SU-DHL-6 (cell line): ENCODE measurements around the gene EDA.

Experiments used
- EZH2phosphoT487 ChIP-seq: fragments of 200-600 bp; sonication (generic), shearing (Covaris generic); conservative IDR thresholded peaks from 2 replicates; pipeline ENCODE4 v1.6.1; 2018; ENCODE audit warnings: mild to moderate bottlenecking, antibody characterized with exemption, low read length, moderate library complexity, mixed read lengths
- TF ChIP-seq, protein P1 (sequence below): fragments of 200-600 bp; sonication (generic); IDR thresholded peaks from one replicate; pipeline ENCODE4 v1.5.1; 2017; ENCODE audit warnings: antibody characterized with exemption, mild to moderate bottlenecking, low read length, moderate library complexity; ENCODE audit not compliant: insufficient read depth, poor library complexity, severe bottlenecking

DNA sequence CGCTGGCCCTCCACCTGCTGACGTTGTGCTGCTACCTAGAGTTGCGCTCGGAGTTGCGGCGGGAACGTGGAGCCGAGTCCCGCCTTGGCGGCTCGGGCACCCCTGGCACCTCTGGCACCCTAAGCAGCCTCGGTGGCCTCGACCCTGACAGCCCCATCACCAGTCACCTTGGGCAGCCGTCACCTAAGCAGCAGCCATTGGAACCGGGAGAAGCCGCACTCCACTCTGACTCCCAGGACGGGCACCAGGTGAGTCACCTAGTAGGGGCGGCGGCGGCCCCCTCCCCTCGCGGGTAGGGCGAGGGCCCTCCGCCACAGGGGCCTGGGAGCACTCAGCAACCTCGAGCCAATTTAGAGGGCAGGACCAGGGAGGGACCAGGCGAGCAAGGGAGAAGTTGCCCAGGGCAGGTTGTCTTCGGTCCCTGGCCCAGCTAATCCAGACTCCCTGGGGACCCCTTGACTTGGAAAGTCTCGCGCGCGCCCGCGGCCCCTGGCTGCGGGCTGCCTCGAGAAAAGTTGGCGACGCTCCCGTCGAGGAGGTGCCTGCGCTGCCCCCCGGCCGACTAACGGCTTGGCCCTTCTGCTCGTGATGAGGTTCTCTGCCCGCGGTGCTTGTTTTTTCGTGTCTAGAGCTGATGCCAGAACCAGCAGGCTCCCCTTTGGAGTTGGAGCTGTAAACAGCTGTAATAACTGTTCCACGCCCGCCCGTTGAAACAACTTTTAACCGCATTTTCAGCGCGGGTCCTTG lies 717 bp downstream of the EDA start:
- TF ChIP-seq, protein P1, sequence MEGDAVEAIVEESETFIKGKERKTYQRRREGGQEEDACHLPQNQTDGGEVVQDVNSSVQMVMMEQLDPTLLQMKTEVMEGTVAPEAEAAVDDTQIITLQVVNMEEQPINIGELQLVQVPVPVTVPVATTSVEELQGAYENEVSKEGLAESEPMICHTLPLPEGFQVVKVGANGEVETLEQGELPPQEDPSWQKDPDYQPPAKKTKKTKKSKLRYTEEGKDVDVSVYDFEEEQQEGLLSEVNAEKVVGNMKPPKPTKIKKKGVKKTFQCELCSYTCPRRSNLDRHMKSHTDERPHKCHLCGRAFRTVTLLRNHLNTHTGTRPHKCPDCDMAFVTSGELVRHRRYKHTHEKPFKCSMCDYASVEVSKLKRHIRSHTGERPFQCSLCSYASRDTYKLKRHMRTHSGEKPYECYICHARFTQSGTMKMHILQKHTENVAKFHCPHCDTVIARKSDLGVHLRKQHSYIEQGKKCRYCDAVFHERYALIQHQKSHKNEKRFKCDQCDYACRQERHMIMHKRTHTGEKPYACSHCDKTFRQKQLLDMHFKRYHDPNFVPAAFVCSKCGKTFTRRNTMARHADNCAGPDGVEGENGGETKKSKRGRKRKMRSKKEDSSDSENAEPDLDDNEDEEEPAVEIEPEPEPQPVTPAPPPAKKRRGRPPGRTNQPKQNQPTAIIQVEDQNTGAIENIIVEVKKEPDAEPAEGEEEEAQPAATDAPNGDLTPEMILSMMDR: no peak
- TF ChIP-seq EZH2phosphoT487: no peak
